ENCODE measurements around the gene STRADA.

GRCh38 chr17:63773272-63774140 is 31.9 kb upstream of the STRADA start, which contains the start of gene CCDC47:
- TF ChIP-seq, protein P1, sequence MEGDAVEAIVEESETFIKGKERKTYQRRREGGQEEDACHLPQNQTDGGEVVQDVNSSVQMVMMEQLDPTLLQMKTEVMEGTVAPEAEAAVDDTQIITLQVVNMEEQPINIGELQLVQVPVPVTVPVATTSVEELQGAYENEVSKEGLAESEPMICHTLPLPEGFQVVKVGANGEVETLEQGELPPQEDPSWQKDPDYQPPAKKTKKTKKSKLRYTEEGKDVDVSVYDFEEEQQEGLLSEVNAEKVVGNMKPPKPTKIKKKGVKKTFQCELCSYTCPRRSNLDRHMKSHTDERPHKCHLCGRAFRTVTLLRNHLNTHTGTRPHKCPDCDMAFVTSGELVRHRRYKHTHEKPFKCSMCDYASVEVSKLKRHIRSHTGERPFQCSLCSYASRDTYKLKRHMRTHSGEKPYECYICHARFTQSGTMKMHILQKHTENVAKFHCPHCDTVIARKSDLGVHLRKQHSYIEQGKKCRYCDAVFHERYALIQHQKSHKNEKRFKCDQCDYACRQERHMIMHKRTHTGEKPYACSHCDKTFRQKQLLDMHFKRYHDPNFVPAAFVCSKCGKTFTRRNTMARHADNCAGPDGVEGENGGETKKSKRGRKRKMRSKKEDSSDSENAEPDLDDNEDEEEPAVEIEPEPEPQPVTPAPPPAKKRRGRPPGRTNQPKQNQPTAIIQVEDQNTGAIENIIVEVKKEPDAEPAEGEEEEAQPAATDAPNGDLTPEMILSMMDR (IDR thresholded peaks at IDR 0.05 in 2 of 3, conservative IDR thresholded peaks at IDR 0.05 in 1 of 3; ENCODE audit: control insufficient read depth in 2 of 3, extremely low read depth in 1 of 3, insufficient read depth in 1 of 3, low read depth in 3 of 3, low read length in 3 of 3): no peak
- TF ChIP-seq BMI1 (IDR thresholded peaks at IDR 0.05; ENCODE audit: borderline replicate concordance) (no peak), POLR2A (IDR thresholded peaks at IDR 0.05; ENCODE audit: low read depth, low read length) (peak; percentile 96), SP1 (IDR thresholded peaks at IDR 0.05; ENCODE audit: low read depth, low read length) (peak; percentile 43), ELK1 (IDR thresholded peaks at IDR 0.05; ENCODE audit: low read depth, low read length) (peak; percentile 70; the same call in 1 of the 2 replicates), PAX8 (IDR thresholded peaks at IDR 0.05) (no peak; the same call in 1 of the 2 replicates)
